ENCODE results near the gene FFAR3. TPM values are rescaled to one million over a fixed set of nuclear protein-coding genes. Genes with fewer than 3 reads are reported as not detected.

FFAR3 gene, protein sequence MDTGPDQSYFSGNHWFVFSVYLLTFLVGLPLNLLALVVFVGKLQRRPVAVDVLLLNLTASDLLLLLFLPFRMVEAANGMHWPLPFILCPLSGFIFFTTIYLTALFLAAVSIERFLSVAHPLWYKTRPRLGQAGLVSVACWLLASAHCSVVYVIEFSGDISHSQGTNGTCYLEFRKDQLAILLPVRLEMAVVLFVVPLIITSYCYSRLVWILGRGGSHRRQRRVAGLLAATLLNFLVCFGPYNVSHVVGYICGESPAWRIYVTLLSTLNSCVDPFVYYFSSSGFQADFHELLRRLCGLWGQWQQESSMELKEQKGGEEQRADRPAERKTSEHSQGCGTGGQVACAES
- total RNA-seq = under 1 TPM in 3 of 5 experiments, not detected in 2; 0.31 to 0.91 (median 0.72) TPM
- polyA plus RNA-seq = not detected
- not detected for total RNA-seq

DNA sequence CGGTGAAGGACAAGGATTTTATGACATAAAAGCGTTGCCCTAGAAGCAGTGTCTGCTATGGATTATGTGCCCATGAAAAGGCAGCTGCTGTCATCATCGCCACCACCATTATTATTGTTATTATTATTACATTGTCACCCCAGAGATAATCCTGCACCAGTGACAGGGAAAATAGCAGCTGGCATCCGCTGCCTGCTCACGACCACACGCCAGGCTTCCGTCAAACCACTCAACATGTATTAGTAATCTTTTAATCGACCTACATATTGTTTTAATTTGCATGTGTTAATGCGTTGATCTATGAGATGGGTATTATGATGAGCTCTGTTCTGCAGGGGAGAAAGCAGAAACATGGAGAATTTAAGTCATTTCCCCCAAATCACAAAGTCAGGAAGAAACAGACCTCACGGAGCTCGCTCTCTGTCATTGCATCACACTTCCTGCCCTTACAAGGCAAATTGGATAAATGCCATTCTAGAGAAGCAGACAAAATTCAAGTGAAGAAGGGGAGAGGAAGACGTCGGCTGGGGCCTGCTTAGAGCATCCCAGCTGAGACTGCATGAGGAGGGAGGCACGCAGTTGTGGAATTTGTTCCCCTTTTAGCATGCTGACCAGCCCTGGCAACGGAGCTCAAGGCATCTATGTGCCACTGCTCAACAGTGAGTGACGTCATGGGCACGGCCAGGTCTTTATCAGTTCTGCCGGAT, at the start of gene FFAR3:
Gene FFAR3 (plus strand): TSS at position 594 of the 707 bp plus-strand sequence. CDS start 431 bp downstream, outside the sequence.
- ATAC-seq (peak; percentile 73), DNase-seq (peak in 4 of 9 donors; percentile 13 to 31 (median 22))
- CTCF ChIA-PET = interaction anchor here (0.5 to 0.9 kb wide), 3 partner anchors 47 to 288 kb away, joined by 3 to 4 read pairs (median 3); no protein-coding TSS in a partner anchor
- peak within 1 kb of the TSS in 4 of 9 donors; percentile 6 to 38 (median 11) for H3K27ac Mint-ChIP-seq
- Histone ChIP-seq H3K36me3 (ENCODE audit: control insufficient read depth in 2 of 3, insufficient read depth in 3 of 3, low read length in 3 of 3) (no peaks in the 10 kb centered on the region), H3K9me3 (ENCODE audit: control insufficient read depth in 2 of 3, low read length in 3 of 3) (no peaks in the 10 kb centered on the region), H3K27me3 (ENCODE audit: control insufficient read depth in 2 of 2, insufficient read depth in 2 of 2, low read length in 2 of 2) (no peaks in the 10 kb centered on the region), H3K4me1 (ENCODE audit: control insufficient read depth in 2 of 2, insufficient read depth in 2 of 2, low read length in 2 of 2) (no peaks in the 10 kb centered on the region), H3K4me3 (ENCODE audit: low read length) (no peak within 1 kb of the TSS), H3K27ac (ENCODE audit: low read depth, low read length) (no peak within 1 kb of the TSS)
- peaks cover 0 to 13% (median 5%) of the 10 kb centered on the region in 5 donors for H3K27me3 Mint-ChIP-seq
- H3K4me1 Mint-ChIP-seq = peaks cover 7 to 12% (median 9%) of the 10 kb centered on the region in 7 donors
- intact Hi-C loops (cut with micrococcal nuclease) = loop anchor here in 1 of 2 donors (1.0 kb wide), 1 partner anchor 104 kb away; no protein-coding TSS in a partner anchor
- POLR2A ChIA-PET = no interaction called here
- H3K4me3 Mint-ChIP-seq = peak within 1 kb of the TSS; percentile 2 to 71 (median 39)
- H3K36me3 Mint-ChIP-seq = no peaks in the 10 kb centered on the region
- H3K9me3 Mint-ChIP-seq = no peaks in the 10 kb centered on the region

DNA sequence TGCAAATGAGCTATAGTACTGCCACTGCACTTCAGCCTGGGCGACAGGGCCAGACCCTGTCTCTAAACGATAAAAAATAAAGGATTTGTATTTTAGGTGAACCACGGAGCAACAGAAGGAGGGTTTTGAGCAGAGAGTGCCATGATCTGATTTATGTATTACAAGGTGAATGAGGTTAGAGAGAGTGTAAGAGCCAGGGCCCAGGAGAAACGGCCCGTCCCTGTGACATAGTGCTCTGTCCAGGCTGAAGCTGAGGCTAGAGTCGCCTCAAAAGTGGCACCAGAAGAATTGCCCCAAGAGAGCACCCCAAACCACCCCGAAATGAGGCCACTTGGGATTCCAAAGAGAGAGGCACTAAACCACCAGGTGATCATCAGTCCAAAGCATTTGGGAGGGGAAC, 49.4 kb upstream of the FFAR3 start:
- Histone ChIP-seq H3K36me3 (ENCODE audit: control insufficient read depth in 2 of 3, insufficient read depth in 3 of 3, low read length in 3 of 3) (no peaks in the 10 kb centered on the region), H3K27me3 (ENCODE audit: control insufficient read depth in 2 of 2, insufficient read depth in 2 of 2, low read length in 2 of 2) (no peaks in the 10 kb centered on the region), H3K4me1 (ENCODE audit: control insufficient read depth in 2 of 2, insufficient read depth in 2 of 2, low read length in 2 of 2) (no peaks in the 10 kb centered on the region), H3K27ac (ENCODE audit: low read depth, low read length) (no peak overlapping the region), H3K4me3 (ENCODE audit: low read length) (no peak overlapping the region), H3K9me3 (ENCODE audit: control insufficient read depth in 2 of 3, low read length in 3 of 3) (no peaks in the 10 kb centered on the region)
- ChIA-PET POLR2A (no interaction called here), CTCF (no interaction called here)
- Mint-ChIP-seq H3K4me1 (peaks cover 0 to 4% (median 0%) of the 10 kb centered on the region in 7 donors), H3K27me3 (peaks cover 0 to 4% (median 0%) of the 10 kb centered on the region in 5 donors), H3K36me3 (no peaks in the 10 kb centered on the region), H3K27ac (peak overlapping the region in 1 of 9 donors; percentile 1), H3K9me3 (no peaks in the 10 kb centered on the region), H3K4me3 (no peak overlapping the region)
- intact Hi-C loops (cut with micrococcal nuclease) = no loop called here
- no peak for ATAC-seq
- DNase-seq = no peak

DNA sequence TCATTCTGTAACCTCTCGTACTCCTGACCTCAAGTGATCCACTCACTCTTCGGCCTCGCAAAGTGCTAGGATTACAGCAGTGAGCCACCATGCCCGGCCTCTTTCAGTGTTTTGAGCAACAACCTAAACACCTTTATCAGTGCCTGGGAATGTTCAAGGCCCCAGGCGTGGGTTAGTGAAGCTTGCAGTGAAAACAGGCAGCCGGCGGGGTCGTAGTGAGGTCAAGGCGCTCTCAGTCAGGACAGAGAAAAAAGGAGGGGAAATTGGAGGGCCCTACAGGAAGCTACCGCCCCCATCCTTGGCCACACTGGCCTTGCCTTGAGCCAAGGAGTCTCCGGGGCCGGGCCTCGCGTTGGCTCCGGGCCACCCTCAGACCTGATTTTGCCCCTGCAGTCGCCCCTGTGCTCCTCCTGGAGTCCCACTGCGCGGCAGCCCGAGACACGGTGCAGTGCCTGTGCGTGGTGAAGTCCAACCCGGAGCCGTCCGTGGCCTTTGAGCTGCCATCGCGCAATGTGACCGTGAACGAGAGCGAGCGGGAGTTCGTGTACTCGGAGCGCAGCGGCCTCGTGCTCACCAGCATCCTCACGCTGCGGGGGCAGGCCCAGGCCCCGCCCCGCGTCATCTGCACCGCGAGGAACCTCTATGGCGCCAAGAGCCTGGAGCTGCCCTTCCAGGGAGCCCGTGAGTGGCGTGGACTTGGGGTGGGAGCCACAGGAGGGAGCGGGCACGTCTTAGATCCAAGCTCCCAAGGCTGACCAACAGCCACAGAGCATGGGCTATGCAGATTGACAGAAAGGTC, 48.6 kb upstream of the FFAR3 start:
- Histone ChIP-seq H3K4me1 (ENCODE audit: control insufficient read depth in 2 of 2, insufficient read depth in 2 of 2, low read length in 2 of 2) (no peaks in the 10 kb centered on the region), H3K9me3 (ENCODE audit: control insufficient read depth in 2 of 3, low read length in 3 of 3) (no peaks in the 10 kb centered on the region), H3K36me3 (ENCODE audit: control insufficient read depth in 2 of 3, insufficient read depth in 3 of 3, low read length in 3 of 3) (no peaks in the 10 kb centered on the region), H3K27ac (ENCODE audit: low read depth, low read length) (no peak overlapping the region), H3K4me3 (ENCODE audit: low read length) (no peak overlapping the region), H3K27me3 (ENCODE audit: control insufficient read depth in 2 of 2, insufficient read depth in 2 of 2, low read length in 2 of 2) (no peaks in the 10 kb centered on the region)
- ATAC-seq (no peak), DNase-seq (no peak)
- Mint-ChIP-seq H3K36me3 (no peaks in the 10 kb centered on the region), H3K9me3 (no peaks in the 10 kb centered on the region), H3K27me3 (peaks cover 0 to 4% (median 0%) of the 10 kb centered on the region in 5 donors), H3K4me3 (no peak overlapping the region), H3K27ac (no peak overlapping the region), H3K4me1 (peaks cover 0 to 5% (median 0%) of the 10 kb centered on the region in 7 donors)
- intact Hi-C loops (cut with micrococcal nuclease) = no loop called here
- POLR2A ChIA-PET = no interaction called here
- CTCF ChIA-PET = no interaction called here

DNA sequence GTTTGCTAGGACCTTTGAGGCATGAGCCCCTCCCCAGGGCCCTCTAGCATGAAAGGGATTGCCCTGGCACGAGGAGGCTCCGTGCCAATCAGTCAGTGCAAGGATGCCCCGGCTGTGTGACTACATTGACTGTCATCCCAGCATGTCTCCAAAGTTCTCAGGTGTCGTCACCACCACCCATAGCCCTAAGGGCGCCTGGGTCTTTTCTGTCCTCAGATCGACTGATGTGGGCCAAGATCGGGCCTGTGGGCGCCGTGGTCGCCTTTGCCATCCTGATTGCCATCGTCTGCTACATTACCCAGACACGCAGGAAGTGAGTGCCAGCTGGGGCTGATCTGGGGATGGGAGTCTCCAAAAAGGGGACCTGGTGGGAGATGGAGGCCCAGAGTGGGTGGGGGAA, 47.9 kb upstream of the FFAR3 start:
- ChIA-PET CTCF (no interaction called here), POLR2A (no interaction called here)
- Histone ChIP-seq H3K27me3 (ENCODE audit: control insufficient read depth in 2 of 2, insufficient read depth in 2 of 2, low read length in 2 of 2) (no peaks in the 10 kb centered on the region), H3K27ac (ENCODE audit: low read depth, low read length) (no peak overlapping the region), H3K36me3 (ENCODE audit: control insufficient read depth in 2 of 3, insufficient read depth in 3 of 3, low read length in 3 of 3) (no peaks in the 10 kb centered on the region), H3K9me3 (ENCODE audit: control insufficient read depth in 2 of 3, low read length in 3 of 3) (no peaks in the 10 kb centered on the region), H3K4me3 (ENCODE audit: low read length) (no peak overlapping the region), H3K4me1 (ENCODE audit: control insufficient read depth in 2 of 2, insufficient read depth in 2 of 2, low read length in 2 of 2) (no peaks in the 10 kb centered on the region)
- Mint-ChIP-seq H3K4me3 (no peak overlapping the region), H3K27me3 (peaks cover 0 to 4% (median 0%) of the 10 kb centered on the region in 5 donors), H3K4me1 (peaks cover 0 to 6% (median 0%) of the 10 kb centered on the region in 7 donors), H3K9me3 (no peaks in the 10 kb centered on the region), H3K36me3 (no peaks in the 10 kb centered on the region), H3K27ac (no peak overlapping the region)
- DNase-seq (no peak), ATAC-seq (no peak)
- intact Hi-C loops (cut with micrococcal nuclease) = no loop called here

DNA sequence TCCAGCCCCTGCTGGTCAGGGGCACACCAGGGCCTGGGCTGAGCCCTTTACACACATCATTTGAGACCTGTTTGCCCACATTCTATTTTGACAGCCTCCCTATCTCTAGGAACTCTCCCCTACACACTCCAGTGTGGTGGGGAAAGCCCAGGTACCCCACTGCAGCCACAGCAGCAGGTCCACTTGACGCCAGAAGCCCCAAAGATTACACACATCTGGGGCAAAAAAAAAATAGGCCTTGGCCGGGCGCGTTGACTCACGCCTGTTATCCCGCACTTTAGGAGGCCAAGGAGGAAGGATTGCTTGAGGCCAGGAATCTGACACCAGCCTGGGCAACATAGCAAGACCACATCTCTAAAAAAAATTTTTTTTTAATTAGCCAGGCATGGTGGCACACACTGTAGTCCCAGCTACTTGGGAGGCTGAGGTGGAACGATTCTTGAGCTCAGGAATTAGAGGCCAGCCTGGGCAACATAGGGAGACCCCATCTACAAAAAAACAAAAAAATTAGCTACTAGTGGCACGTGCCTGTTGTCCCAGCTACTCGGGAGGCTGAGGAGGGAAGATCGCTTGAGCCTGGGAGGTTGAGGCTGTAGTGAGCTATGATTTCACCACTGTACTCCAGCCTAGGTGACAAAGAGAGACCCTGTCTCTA, 47.3 kb upstream of the FFAR3 start:
- DNase-seq = no peak
- no peaks in the 10 kb centered on the region for H3K9me3 ChIP-seq (ENCODE audit: control insufficient read depth in 2 of 3, low read length in 3 of 3)
- CTCF ChIA-PET = no interaction called here
- H3K4me3 ChIP-seq (ENCODE audit: low read length) = no peak overlapping the region
- Mint-ChIP-seq H3K4me1 (peaks cover 0 to 6% (median 0%) of the 10 kb centered on the region in 7 donors), H3K9me3 (no peaks in the 10 kb centered on the region), H3K27me3 (peaks cover 0 to 4% (median 0%) of the 10 kb centered on the region in 5 donors), H3K36me3 (no peaks in the 10 kb centered on the region), H3K27ac (no peak overlapping the region), H3K4me3 (no peak overlapping the region)
- no peaks in the 10 kb centered on the region for H3K4me1 ChIP-seq (ENCODE audit: control insufficient read depth in 2 of 2, insufficient read depth in 2 of 2, low read length in 2 of 2)
- no peak for ATAC-seq
- H3K27ac ChIP-seq (ENCODE audit: low read depth, low read length) = no peak overlapping the region
- POLR2A ChIA-PET = no interaction called here
- no peaks in the 10 kb centered on the region for H3K36me3 ChIP-seq (ENCODE audit: control insufficient read depth in 2 of 3, insufficient read depth in 3 of 3, low read length in 3 of 3)
- intact Hi-C loops (cut with micrococcal nuclease) = no loop called here
- no peaks in the 10 kb centered on the region for H3K27me3 ChIP-seq (ENCODE audit: control insufficient read depth in 2 of 2, insufficient read depth in 2 of 2, low read length in 2 of 2)

DNA sequence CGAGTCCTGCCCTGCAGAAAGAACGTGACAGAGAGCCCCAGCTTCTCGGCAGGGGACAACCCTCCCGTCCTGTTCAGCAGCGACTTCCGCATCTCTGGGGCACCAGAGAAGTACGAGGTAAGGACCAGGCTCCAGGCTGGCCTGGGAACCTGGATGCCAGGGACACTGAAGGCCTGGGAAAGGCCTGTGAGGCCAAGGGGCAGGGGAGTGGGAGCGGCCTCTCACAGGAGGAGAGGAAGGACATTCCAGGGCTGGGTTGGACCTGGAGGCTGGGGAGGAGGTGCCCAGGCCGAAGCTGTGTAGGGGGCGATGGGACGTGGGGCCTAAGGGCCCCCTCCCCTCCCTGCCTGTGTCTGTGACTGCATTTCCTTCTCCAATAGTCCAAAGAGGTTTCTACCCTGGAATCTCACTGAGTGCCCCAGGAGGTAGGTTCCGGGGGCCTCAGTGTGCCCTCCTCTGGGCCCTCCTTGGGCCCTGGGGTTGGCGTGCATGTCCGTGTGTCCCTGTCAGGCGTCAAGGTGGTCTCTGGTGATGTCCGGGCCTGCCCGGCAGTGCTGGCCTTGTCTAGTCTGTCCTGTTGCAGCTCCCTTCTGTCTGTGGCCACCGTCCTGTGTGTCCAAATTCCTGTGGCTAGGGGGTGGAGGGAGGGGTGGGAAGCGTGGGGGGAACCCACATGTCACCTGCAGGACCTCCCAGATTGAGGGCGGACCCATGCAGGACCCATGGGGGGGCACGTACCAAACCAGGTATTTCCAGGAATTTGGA, 46.2 kb upstream of the FFAR3 start:
- DNase-seq (no peak), ATAC-seq (no peak)
- Histone ChIP-seq H3K9me3 (ENCODE audit: control insufficient read depth in 2 of 3, low read length in 3 of 3) (no peaks in the 10 kb centered on the region), H3K36me3 (ENCODE audit: control insufficient read depth in 2 of 3, insufficient read depth in 3 of 3, low read length in 3 of 3) (no peaks in the 10 kb centered on the region), H3K27ac (ENCODE audit: low read depth, low read length) (no peak overlapping the region), H3K4me1 (ENCODE audit: control insufficient read depth in 2 of 2, insufficient read depth in 2 of 2, low read length in 2 of 2) (no peaks in the 10 kb centered on the region), H3K4me3 (ENCODE audit: low read length) (no peak overlapping the region), H3K27me3 (ENCODE audit: control insufficient read depth in 2 of 2, insufficient read depth in 2 of 2, low read length in 2 of 2) (no peaks in the 10 kb centered on the region)
- intact Hi-C loops (cut with micrococcal nuclease) = no loop called here
- no peak overlapping the region for H3K27ac Mint-ChIP-seq
- no peaks in the 10 kb centered on the region for H3K9me3 Mint-ChIP-seq
- no peak overlapping the region for H3K4me3 Mint-ChIP-seq
- ChIA-PET CTCF (no interaction called here), POLR2A (no interaction called here)
- H3K36me3 Mint-ChIP-seq = no peaks in the 10 kb centered on the region
- peaks cover 0 to 4% (median 0%) of the 10 kb centered on the region in 5 donors for H3K27me3 Mint-ChIP-seq
- peaks cover 0 to 6% (median 0%) of the 10 kb centered on the region in 7 donors for H3K4me1 Mint-ChIP-seq
